ENCODE measurements around the gene SMARCD1. TPM values are rescaled to one million over a fixed set of nuclear protein-coding genes. Genes with fewer than 3 reads are reported as not detected.

The SMARCD1 gene
- total and polyA plus RNA-seq, 2 experiments from 2014 or later, result 124 to 287 TPM

- Histone ChIP-seq H3K79me2 (replicated peaks; ENCODE audit: insufficient read depth) (peaks cover 23% of the 10 kb centered on the region), H3K9me2 (ENCODE audit: insufficient read depth) (no peaks in the 10 kb centered on the region), H3K27me3 (ENCODE audit: insufficient read depth) (no peaks in the 10 kb centered on the region), H3K36me3 (ENCODE audit: insufficient read depth) (no peaks in the 10 kb centered on the region), H3K4me3 (no peak overlapping the region; the same call in 1 of the 2 replicates), H3K27ac (ENCODE audit: low read depth) (peak overlapping the region; percentile 84; the same call in 1 of the 2 replicates), H2AFZ (peak overlapping the region; percentile 83; the same call in 1 of the 2 replicates), H4K20me1 (replicated peaks; ENCODE audit: insufficient read depth) (no peaks in the 10 kb centered on the region), H3K4me2 (peak overlapping the region; percentile 59), H3F3A (replicated peaks; ENCODE audit: low read depth) (peaks cover 16% of the 10 kb centered on the region), H3K4me1 (ENCODE audit: insufficient read depth) (peaks cover 12% of the 10 kb centered on the region; the same call in 1 of the 2 replicates)
- peaks cover 3% of the 10 kb centered on the region; the same call in 2 of the 3 replicates for H3K36me3 Mint-ChIP-seq (ENCODE audit: low read depth)
- H3K27me3 Mint-ChIP-seq (ENCODE audit: insufficient read depth, low read depth, poor library complexity), result peaks cover 7% of the 10 kb centered on the region
- H3K9me3 Mint-ChIP-seq, result peaks cover 2% of the 10 kb centered on the region; the same call in 1 of the 3 replicates
- ATAC-seq (no peak), DNase-seq (ENCODE audit: low spot score) (no peak)
- TF ChIP-seq NANOG (IDR thresholded peaks at IDR 0.05; ENCODE audit: borderline replicate concordance) (no peak), CREB1 (CRISPR knock-in tag; IDR thresholded peaks at IDR 0.05; ENCODE audit: low read depth) (no peak), EZH2 (IDR thresholded peaks at IDR 0.05; ENCODE audit: low read depth, unreplicated experiment) (no peak), ZNF331 (CRISPR knock-in tag; IDR thresholded peaks at IDR 0.05; ENCODE audit: low read depth) (no peak), POLR2AphosphoS5 (IDR thresholded peaks at IDR 0.05; ENCODE audit: low read depth) (no peak)
- peaks cover 24% of the 10 kb centered on the region for H3K4me1 Mint-ChIP-seq
- peak overlapping the region; percentile 52; the same call in 2 of the 3 replicates for H3K4me3 Mint-ChIP-seq
- H3K27ac Mint-ChIP-seq, result peak overlapping the region; percentile 53; the same call in 1 of the 2 replicates
Measured at GRCh38 chr12:50110127-50110761, 25.1 kb downstream of the SMARCD1 start.

GRCh38 chr12:50110762-50111351, 25.7 kb downstream of the SMARCD1 start:
- Mint-ChIP-seq H3K27me3 (ENCODE audit: insufficient read depth, low read depth, poor library complexity) (peaks cover 7% of the 10 kb centered on the region), H3K4me1 (peaks cover 24% of the 10 kb centered on the region), H3K36me3 (ENCODE audit: low read depth) (peaks cover 3% of the 10 kb centered on the region; the same call in 2 of the 3 replicates), H3K4me3 (peak overlapping the region; percentile 97), H3K27ac (peak overlapping the region; percentile 94; the same call in 1 of the 2 replicates), H3K9me3 (peaks cover 2% of the 10 kb centered on the region; the same call in 1 of the 3 replicates)
- peaks cover 23% of the 10 kb centered on the region for H3K79me2 ChIP-seq (replicated peaks; ENCODE audit: insufficient read depth)
- H3F3A ChIP-seq (replicated peaks; ENCODE audit: low read depth), result peaks cover 16% of the 10 kb centered on the region
- peaks cover 12% of the 10 kb centered on the region; the same call in 1 of the 2 replicates for H3K4me1 ChIP-seq (ENCODE audit: insufficient read depth)
- DNase-seq (ENCODE audit: low spot score) (peak; percentile 70), ATAC-seq (peak; percentile 7)
- H3K27ac ChIP-seq (ENCODE audit: low read depth), result peak overlapping the region; percentile 84
- H3K4me2 ChIP-seq, result peak overlapping the region; percentile 59
- no peak for TF ChIP-seq CREB1 (CRISPR knock-in tag; IDR thresholded peaks at IDR 0.05; ENCODE audit: low read depth)
- TF ChIP-seq ETS1 (IDR thresholded peaks at IDR 0.05), result no peak
- TF ChIP-seq CTCF (conservative IDR thresholded peaks at IDR 0.05; ENCODE audit: low read depth in 2 of 2), result no peak
- TF ChIP-seq EZH2 (IDR thresholded peaks at IDR 0.05; ENCODE audit: low read depth, unreplicated experiment), result no peak
- H4K20me1 ChIP-seq (replicated peaks; ENCODE audit: insufficient read depth), result no peaks in the 10 kb centered on the region
- no peaks in the 10 kb centered on the region for H3K36me3 ChIP-seq (ENCODE audit: insufficient read depth)
- peak overlapping the region; percentile 94 for H2AFZ ChIP-seq
- H3K27me3 ChIP-seq (ENCODE audit: insufficient read depth), result no peaks in the 10 kb centered on the region
- H3K9me2 ChIP-seq (ENCODE audit: insufficient read depth), result no peaks in the 10 kb centered on the region
- H3K4me3 ChIP-seq, result peak overlapping the region; percentile 45
